Kidney tubule cell (primary cell): ENCODE data around the gene PIGO.
A peak's percentile ranks its signal among the peaks of the same experiment; 100 is the strongest.

Experiments
- DNase-seq: peaks from one replicate; pipeline ENCODE4 v3.0.0-alpha.2; 2018; ENCODE audit warnings: low spot score

The PIGO gene

DNA sequence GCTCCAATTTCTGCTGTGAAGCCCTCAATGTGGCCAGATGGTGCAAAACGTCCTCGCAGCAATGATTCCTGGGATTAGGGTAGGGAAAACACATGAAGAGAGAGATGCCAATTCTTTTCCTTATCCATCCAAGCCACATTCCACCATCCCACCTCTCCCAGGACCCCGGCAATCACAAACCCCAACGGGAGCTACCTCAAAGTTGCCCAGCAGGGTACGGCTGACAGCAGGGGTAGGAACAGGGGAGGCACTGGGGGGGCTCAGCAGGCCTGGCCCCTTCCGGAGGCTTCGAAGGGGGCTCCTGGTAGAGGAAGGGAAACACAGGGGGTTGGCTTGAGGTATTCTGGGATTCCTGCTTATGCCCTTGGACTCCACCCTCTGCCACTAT, 9.9 kb upstream of the PIGO start:
- no peak for DNase-seq

DNA sequence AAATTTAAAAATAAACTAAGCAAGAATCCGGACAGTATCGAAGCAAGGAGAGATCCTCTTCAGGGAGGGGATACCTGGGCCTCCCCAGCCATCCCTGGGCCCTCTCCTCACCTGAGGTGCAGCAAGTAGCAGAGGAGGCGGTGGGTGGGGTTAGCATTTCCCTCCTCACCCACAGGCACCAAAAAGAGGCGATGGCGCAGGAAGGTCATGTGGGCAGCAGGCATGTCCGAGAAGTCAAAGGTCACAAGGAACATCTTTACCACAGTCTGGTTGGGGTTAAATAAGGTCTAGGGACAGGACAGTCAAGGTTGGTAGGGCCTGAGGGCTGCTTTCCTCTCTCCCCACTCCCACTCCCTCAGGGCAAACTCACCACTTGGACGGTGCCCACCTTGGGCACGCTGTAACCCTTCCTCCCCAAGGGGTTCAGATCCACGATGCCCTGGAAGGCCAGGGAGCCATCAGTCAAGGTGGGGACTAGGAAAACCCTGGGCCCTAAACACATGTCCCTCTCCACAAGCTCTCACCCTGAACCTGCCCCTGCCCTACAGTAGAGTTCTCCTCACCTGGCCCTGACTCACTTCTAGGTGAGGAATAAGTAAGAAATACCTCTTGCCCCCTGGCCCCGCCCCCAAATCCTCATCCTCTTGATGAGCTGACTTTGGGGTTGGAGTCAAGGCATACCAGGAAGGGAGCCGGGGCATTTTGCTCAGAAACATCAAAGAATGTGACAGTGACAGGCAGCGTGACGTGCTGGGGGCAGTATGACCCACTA, 9.4 kb upstream of the PIGO start:
- no peak for DNase-seq

DNA sequence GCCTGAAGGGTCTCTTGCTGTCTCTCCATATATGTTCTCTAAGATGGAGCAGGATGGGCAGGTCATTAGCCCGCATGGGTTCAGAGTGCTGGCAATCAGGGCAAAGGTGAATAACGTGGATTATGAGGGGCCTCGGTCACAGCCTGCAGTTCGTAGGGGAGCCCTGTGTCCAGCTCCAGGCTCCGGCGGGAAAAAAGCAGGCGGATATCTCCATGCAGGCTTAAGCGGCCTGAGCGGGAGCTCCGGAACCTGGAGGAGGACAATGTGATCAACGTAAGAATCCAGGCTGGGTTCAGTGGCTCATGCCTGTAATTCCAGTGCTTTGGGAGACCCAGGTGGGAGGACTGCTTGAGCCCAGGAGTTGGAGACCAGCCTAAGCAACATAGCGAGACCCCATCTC, 8.7 kb upstream of the PIGO start:
- no peak for DNase-seq

DNA sequence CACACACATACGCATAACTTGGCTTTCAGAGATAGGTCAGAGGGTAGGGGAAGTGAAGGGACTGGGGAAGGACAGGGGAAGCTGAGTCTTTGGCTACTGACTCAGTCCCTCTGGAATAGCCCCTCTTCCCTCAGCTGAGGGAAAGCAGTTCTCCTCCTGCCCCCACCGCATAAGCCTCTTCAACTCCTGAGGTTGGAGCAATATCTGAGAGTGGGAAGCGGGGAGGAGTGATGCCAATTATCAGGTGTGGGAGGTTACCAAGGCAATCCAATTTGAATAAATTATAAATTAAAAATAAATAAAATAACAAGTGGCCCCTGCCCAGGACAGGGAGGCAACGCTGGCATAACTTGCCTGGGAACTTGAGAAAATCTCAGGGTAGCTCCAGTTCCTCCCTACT, 8.2 kb upstream of the PIGO start:
- DNase-seq = no peak

DNA sequence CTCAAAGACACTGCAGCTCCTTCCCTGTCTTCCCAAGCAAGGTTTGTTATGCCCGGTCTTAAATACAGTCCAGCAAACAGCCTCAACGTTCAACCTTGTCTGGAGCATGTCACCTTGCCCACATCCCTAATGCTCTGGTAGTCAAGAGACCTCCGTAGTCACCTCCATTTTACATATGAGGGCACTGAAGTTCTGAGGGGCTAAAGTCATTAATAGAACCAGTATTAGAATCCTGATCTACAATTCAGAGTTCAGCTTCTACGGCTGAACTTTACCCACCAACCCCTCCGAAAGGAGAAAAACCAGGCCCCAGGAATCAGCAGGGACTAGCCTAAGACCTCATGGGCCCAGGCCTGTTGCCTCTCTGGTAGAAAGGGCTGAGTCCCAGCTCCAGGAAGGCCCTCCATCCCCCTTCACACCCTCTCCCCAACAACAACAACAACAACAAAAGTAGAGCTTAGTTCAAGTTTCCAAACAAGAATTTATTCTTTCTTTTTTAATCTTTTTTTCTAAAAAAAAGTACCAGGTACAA, 7.3 kb upstream of the PIGO start:
- DNase-seq = no peak

DNA sequence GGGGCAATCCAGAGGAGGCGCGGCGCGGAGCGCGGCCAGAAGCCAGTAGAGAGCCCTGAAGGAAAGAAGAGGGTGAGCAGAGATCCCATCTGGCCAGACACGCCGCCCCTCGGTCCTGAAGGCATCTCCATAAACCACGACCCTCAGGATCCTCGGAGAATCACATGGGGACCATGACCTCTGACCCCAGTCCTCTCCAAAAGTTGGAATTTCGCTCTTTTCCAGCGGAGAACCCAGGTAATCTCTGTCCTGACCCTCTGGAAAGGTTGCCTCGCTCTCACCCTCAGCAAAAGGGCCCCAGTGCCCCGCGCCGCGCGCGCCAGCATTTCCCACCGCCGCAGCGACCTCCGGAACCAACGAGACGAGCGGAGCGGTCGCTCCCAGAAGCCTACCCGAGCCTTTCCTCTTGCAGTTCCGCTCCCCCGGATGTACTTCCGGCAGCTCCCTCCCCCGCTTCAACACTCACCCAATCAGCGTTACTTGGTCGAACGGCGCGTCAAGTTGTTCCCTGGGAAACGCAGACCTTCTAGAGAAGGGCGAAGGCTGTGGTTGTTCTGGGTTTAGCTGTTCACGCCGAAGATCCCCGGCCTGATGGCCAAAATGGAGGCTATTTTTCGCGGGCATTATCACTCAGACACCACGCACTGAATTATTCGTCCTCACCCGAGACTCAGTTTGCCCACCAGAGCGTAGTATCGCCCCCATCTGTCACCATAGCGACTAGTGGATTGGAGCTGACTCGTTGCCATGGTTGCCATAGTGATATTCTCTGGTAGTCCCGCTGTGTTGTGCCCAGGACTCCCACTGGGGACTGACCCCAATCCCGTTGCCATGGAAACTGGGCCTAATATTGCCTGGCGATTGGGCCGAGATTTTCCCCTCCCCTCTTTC, 6.6 kb upstream of the PIGO start, which contains the start of gene STOML2:
Gene STOML2, minus strand, starts transcription at position 363 of the 891 bp plus-strand sequence. Its CDS starts 37 bp downstream, at position 326.
- DNase-seq = peak; percentile 96

DNA sequence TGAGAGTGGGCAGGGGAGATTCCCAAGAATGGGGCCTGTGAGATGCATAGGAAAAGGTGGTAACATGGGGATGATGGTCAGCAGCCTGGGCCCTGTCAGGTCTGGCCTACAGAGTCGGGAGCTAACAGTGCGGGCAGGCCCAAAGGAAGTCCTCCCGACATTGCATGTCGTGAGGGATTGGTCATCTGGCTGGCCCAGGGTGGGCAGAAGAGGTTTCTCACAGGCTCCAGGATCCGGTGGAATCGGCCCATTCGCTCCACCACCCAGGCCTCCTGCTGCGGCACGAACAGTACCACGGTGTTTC, 6.0 kb upstream of the PIGO start:
- DNase-seq = peak; percentile 19

DNA sequence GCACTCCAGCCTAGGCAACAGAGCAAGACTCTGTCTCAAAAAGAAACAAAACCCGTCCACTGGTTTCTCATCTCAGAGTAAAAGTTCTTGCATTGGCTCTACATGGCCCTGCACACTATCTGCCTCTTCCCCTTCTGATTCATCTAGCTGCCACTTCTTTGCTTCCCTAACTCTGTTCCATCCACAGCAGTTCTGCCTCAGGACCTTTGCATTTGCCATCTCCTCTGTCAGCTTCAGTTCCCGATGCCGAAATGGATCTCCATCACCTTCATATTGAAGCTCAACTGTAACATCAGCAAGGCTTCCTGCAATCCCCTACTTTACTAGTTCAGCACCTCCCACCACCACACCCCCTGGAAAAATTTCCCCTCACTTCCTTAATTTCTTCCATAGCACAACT, 1.2 kb upstream of the PIGO start:
- no peak for DNase-seq

DNA sequence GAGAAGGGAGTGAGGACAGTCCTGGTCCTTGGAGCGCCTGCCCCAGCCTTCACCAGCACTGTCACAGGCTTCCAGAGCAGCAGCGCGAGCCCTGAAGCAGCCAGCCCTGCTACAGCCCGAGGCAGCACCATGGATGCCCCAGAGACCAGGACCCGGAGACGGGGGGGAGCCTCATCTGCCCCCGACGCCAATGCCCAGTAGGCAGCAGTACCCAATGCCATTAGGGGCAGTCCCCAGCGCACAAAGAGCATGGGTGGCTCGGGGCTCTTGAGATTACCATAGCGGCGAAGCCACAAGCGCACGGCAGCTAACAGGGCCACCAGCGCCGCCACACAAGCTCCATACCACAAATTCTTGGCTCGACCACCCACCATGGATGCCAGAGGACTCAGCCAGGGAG, 4.9 kb downstream of the PIGO start:
- DNase-seq = no peak

DNA sequence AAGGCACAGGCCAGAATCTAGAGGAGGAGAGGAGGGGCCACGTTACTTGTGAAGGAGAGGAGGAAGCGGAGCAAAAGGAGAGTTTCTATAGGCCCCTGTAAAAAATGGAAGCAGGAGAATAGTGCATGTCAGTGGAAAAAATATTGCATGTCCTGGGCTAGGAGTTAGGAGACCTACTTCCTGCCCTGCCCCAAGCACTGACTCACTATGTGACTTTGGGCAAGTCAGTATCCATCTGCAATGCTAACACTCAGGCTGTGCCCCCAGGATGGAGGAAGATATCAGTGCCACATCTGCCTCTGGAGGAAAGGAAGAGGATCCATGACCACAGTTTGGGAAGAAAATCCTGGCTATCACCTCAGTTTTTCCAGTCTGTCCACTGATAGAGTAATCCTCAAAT, 7.0 kb downstream of the PIGO start:
- DNase-seq = no peak

DNA sequence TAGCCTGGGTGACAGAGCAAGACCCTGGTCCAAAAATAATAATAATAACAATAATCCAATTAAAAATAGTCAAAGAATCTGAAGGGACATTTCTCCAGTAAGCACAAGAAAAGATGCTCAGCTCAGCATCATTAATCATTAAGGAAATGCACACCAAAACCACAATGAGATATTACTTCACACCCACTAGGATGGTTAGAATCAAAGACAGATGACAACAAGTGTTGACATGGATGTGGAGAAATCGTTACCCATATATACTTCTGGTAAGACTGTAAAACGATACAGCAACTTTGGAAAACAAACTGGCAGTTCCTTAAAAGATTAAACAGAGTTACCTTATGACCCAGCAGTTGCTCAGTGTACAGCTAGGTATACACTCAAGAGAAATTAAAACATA, 11.3 kb downstream of the PIGO start:
- DNase-seq = no peak

DNA sequence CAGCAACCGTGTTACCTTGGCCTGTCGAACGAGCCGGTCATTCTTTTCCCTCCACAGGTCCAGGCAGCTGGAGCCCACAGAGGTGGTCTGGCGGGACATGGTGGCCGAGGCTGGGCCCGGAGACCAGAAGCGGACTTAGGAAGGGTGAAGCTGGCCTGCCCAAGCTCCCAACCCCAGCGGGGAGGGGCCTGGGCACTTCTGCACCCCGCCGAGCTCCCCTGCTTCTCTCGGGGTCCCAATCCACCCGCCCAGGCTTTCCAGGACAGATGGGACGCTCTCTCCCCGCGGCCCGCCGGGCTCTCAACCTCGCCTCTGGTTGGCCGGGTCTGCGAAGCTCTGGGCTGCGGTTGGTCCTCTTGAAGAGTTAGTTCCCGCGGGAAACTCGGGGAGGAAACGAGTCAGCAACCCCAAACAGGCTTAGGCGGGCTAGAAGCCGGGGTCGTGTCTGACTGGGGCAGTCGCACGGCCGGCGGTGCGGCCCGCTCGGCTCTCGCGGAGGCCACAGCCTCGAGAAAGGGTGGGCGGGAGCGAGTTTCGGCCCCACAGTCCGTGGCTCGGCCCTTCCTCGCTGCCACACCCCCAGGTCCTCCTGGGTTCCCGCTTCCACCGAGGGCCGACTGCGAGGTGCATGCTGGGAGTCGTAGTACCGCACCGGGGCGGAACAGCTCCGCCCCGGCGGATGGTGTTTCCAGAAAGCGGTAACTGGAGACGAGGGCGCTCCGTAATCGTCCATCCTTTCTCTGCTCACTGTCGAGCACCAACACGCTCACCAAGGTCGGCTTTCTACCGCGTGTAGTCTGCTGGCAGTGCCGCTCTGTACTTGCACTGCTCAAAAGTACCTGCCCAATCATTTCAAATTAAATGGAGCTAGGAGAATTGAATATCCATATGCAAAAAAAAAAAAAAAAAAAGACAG, 16.7 kb downstream of the PIGO start, which contains the start of gene FANCG:
Gene FANCG, minus strand, starts transcription at position 517 of the 916 bp plus-strand sequence. Its CDS starts 418 bp downstream, at position 99.
- DNase-seq = peak; percentile 93

DNA sequence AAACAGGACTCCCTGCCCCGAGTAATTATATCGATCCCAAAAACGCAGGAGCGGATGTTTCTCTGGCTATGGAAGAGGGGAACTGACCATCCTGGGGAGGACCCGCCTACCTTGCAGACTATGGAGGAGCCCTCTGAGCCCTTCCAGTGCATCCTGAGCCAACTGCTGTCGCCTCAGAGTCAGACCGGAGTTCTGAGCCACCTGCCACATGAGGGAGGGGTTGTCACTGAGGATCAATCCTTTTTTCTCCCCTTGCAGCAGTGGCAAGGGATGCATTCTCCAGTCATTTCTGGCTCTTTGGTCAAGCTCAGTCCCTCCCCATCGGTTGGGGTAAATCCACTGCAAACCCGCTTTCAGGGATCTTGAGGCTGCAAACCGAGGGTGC, 17.4 kb downstream of the PIGO start:
- DNase-seq = no peak

DNA sequence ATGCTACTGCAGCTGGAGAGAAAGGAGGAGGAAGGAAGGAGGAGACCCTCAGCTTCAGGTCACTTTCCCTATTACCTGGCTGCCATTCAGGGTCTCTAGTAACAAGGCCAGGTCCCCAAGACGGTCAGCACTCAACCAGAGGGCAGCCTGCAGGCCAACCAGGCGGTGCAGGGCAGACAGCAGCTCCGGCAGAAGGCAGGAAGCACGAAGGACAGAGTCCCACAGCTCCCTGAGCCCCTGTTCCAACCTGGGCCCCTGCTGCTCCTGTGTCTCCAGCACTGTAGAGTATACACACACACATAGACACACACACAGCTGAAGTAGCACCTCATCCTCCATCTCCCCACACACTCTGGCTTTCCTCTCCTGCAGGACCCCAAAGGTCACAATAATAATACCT, 18.3 kb downstream of the PIGO start:
- DNase-seq = no peak

DNA sequence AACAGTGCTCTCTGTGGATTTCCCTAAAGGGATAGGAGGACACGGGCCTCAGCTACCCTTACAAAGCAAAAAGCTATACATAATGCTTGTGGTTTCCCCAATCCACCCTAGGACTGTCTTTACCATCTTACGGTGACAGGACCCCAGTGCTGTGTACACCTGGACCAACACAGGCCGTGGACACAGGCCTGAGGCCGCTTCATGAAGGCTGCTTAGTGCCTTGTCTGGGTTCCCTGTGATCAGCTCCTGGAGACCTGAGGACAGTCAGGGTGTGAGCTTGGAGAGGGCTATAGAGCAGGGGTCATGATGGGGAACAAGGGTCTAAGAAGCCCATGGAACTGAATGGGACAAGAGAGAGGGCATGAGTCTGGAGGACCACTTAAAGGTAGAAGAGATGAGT, 19.5 kb downstream of the PIGO start:
- no peak for DNase-seq

DNA sequence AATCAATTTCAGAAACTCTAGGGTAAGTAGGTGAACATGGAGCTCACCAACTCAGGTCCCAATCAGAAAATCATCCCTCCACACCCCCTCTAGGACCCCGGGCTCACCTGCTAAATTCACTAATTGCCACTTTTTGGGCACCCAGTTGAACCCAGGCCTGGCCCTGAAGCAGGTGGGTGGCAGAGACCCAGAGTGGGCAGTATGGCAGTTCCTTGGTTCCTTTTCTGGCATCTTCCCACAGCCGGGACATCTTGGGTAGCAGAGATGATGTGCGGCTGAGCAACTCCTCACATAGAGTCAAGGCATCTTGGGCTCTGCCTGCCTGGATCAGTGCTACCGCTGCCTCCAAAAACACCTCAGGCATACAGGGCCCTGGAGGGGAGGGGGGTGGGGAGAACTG, 21.0 kb downstream of the PIGO start:
- DNase-seq = no peak

DNA sequence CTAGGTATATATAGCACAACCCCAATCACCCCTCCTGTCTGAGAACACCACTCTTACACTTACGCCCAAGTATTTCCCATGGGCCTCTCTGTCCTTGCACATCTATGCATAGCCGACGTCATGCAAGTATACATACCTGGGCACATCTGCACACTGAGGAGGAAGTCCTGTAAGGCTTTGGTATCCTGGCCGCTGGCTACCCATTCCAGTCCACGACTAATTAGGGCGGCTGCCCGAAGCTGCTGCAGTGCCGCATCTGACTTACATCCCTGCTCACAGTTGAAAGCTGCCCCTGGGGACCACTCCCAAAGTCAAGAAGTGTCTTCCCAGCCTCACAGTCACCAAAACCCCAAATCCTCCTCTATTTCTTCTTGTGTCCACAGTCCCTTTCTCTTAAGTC, 21.6 kb downstream of the PIGO start:
- DNase-seq = no peak

DNA sequence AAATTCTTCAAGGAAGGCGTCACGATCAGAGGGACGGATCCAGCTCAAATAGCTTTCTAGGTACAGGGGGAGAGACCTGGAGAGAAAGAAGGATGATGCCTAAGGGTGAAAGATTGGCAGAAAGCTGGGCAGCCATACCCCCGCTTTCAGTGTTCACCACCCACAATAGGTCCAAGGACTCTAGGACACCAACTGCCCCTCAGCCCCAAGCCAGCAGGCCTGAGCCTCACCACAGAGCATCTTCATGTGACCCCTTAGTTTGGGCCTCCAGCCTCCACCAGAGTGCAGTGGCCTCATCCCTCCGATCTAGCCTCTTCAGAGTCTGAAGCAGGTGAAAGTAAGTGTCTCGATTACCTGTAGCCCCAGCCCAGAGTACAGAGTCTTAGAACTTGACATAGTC, 22.2 kb downstream of the PIGO start:
- no peak for DNase-seq

DNA sequence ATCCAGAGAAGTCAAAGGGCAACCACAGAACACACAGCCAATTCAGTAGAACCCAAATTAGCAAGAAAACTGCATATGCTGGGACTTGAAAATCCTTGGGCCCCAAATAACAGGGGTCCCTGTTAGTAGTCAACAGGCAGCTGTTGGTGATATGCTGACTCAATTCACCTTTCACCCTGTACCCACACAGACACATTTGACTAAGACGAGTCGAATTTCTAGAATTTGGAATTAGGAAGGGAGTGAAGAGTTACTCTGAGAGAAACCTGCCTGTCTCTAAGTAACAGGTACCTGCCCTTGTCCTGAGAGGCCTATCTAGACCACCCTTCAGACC, 23.1 kb downstream of the PIGO start:
- no peak for DNase-seq

DNA sequence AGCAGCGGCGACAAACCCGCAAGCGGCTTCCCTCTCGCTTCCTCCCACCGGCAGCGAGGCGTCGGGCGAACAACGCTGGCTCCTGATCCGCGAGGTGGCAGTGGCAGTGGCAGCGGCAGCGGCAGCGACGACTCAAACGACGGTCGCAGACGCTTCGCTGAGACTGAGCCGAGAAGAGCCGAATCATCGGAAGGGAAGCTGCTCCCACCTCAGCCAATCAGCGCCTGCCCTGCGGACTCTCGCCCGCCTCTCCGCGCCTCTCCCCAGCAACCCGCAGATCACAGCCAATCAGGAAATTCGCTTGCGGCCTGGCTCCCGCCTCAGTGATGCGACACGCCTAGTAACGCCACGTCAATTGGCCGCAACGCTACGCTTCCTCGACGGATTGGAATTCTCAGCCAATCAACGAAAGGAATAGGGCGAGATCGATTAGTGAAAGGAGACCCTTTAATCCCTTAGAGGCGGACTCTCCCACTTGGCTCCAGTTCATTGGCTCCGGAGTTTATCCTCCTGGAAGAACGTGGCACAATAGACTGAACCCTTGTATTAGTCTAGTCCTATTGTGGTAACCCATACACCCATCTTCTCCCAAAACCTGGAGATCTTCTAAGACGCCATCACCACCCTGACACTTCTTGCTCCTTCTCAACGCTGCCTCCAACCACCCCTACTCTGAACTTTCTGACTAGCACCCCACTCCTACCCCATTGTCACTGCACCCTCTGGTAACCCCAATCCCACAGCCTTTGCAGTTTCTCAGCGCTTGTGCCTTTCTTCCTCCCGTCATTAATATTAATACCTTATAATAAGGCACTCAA, 23.7 kb downstream of the PIGO start, which contains the start of gene VCP:
Gene VCP, minus strand, starts transcription at position 165 of the 818 bp plus-strand sequence. CDS start 272 bp downstream, outside the sequence.
- DNase-seq = peak; percentile 99

DNA sequence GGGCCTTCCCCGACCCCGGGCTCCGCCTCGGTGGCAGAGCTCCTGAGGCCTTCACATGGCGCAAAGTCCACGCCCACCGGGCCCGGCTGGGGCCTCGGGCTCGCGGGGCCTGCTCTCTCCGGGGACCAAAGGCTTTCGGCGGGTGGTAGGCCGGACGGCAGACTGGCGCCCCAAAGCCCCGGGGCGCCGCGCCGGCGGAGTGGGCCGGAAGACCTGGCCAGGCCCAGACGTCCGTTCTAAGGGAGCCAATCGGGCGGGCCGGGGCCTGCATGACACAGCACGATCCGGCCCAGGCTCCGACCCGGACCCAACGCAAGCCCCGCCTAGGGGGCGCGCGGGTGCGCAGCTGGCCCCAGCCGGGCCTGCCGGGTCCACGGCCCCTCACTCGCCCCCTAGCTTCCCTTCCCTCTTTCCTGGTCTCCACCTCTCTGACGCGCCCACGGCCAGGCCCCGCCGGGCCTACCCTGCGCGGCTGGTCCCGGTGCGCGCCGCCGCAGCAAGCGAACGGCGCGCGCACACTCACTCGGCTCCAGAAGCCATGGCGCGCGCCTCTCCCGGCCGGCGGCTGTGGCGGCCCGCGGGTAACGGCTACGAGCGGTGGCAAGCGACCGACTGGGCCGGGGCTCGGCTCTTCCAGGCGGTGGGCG, 24.5 kb downstream of the PIGO start:
- peak; percentile 85 for DNase-seq
